Measurements from ENCODE around the gene MSANTD3.

- TF ChIP-seq FOXA1 (IDR thresholded peaks at IDR 0.05) (no peak), ELF4 (IDR thresholded peaks at IDR 0.05) (no peak), FOXM1 (IDR thresholded peaks at IDR 0.05; ENCODE audit: borderline replicate concordance) (no peak), HDGF (IDR thresholded peaks at IDR 0.05; ENCODE audit: borderline replicate concordance) (no peak), BHLHE40 (IDR thresholded peaks at IDR 0.05; ENCODE audit: borderline replicate concordance) (no peak), FOXK2 (IDR thresholded peaks at IDR 0.05) (no peak), PKNOX1 (IDR thresholded peaks at IDR 0.05) (no peak), SP1 (IDR thresholded peaks at IDR 0.05) (no peak), LEF1 (IDR thresholded peaks at IDR 0.05; ENCODE audit: borderline replicate concordance) (no peak), SUZ12 (IDR thresholded peaks at IDR 0.05) (no peak)
These were observed 38.3 kb downstream of the MSANTD3 start for GRCh38 chr9:100465274-100465673.

Data from HEK293T (cell line).